RWPE1 (cell line): ENCODE measurements around the gene MACO1.
A peak's percentile ranks its signal among the peaks of the same experiment; 100 is the strongest.

Source experiments
- CTCF ChIA-PET: fragments of 350-600 bp; sonication (Branson Sonifier 250); formaldehyde crosslinking; extraction: SDS; loops from one replicate; lab custom pipeline; 2021; lab: Yijun Ruan, JAX
- POLR2A ChIA-PET: fragments of 400-600 bp; formaldehyde crosslinking; extraction: SDS; loops from one replicate; lab custom pipeline; 2020; ENCODE audit warnings: antibody characterized with exemption; ENCODE audit not compliant: low non-redundant PET; lab: Yijun Ruan, JAX
- DNase-seq: peaks from one replicate; pipeline ENCODE4 v3.0.0; 2012; ENCODE audit warnings: low spot score
- H3K27ac ChIP-seq: fragments of 450-650 bp; 2 replicates; pipeline ENCODE4 v1.5.1; 2017
- CTCF ChIP-seq: fragments of 450-650 bp; conservative IDR thresholded peaks from 2 replicates; pipeline ENCODE4 v1.5.1; 2017; ENCODE audit warnings: low read depth, mild to moderate bottlenecking

The MACO1 gene

GRCh38 chr1:25526753-25527152 lies 96.1 kb downstream of the MACO1 start:
- DNase-seq = no peak
- ChIA-PET POLR2A (no interaction called here), CTCF (interaction anchor here (0.6 to 0.7 kb wide), 3 partner anchors 127 to 651 kb away, joined by 3 to 5 read pairs (median 4); partner anchors contain the start of gene CNKSR1)
- no peak for TF ChIP-seq CTCF
- no peak overlapping the region for H3K27ac ChIP-seq

- CTCF ChIA-PET = interaction anchor here (0.6 to 0.7 kb wide), 3 partner anchors 28 to 650 kb away, joined by 3 to 5 read pairs (median 3); partner anchors contain the start of gene CNKSR1
- peak overlapping the region; percentile 57 for H3K27ac ChIP-seq
- TF ChIP-seq CTCF = no peak
- no peak for DNase-seq
- POLR2A ChIA-PET = no interaction called here
Observed at GRCh38 chr1:25527226-25527846, 96.6 kb downstream of the MACO1 start.

- no peak overlapping the region for H3K27ac ChIP-seq
- ChIA-PET CTCF (interaction anchor here (0.6 kb wide), 1 partner anchor 270 kb away, joined by 4 read pairs; no protein-coding TSS in a partner anchor), POLR2A (no interaction called here)
- DNase-seq = no peak
- TF ChIP-seq CTCF = no peak
Observed at GRCh38 chr1:25527946-25528595, 97.4 kb downstream of the MACO1 start.

- ChIA-PET CTCF (interaction anchor here (0.6 kb wide), 1 partner anchor 269 kb away, joined by 4 read pairs; no protein-coding TSS in a partner anchor), POLR2A (interaction anchor here (0.6 kb wide), 1 partner anchor 1137 kb away, joined by 3 read pairs; no protein-coding TSS in a partner anchor)
- DNase-seq = no peak
- no peak for TF ChIP-seq CTCF
- no peak overlapping the region for H3K27ac ChIP-seq
Observed at GRCh38 chr1:25528881-25529517, 98.3 kb downstream of the MACO1 start.

GRCh38 chr1:25529518-25530185 lies 99.0 kb downstream of the MACO1 start:
- H3K27ac ChIP-seq = no peak overlapping the region
- POLR2A ChIA-PET = no interaction called here
- no peak for DNase-seq
- CTCF ChIA-PET = no interaction called here
- no peak for TF ChIP-seq CTCF
